ENCODE data around the gene CETN1. TPM values are rescaled to one million over a fixed set of nuclear protein-coding genes. Genes with fewer than 3 reads are reported as not detected.

CETN1 gene
- polyA plus RNA-seq, 1 donor: not detected

- no peak for DNase-seq (ENCODE audit: low read depth)
Measured at GRCh38 chr18:576924-577323, 3.3 kb upstream of the CETN1 start.

DNA sequence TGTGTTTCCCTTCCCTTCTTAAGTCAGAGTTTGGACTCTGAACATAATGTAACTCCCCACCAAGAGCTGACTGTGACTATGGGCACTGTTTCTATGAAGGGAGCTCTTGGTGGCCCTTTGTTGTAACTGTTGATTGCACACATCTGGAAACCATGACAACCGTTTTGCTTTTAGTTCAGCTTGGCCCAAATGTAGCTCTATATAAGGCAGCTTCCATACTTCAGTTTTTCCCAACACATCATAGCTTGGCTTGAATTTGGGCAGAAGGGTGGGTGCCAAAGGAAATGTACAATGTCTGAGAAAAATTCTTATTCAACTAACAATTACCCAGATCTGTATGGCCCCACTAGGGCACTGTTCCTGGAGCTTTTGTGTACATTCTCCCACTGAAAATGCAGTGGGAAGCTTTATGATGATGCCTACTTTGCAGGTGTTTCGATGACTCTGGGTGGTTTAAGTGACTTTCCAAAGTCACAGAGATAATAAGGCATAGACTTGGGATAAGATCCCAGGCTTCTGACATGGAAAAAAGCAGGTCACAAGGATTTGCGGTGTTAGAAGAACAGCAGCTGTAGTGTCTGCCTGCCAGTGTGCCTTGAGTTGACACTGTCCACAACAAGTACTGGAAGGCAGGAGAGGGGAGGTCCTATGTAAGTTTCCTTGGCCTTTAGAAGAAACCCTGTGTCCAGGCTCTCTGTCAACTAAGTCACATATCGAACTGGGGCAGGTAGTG, 2.4 kb upstream of the CETN1 start:
- DNase-seq (ENCODE audit: low read depth): peak; percentile 94

GRCh38 chr18:579238-579637, 942 bp upstream of the CETN1 start:
- no peak for DNase-seq (ENCODE audit: low read depth)

DNA sequence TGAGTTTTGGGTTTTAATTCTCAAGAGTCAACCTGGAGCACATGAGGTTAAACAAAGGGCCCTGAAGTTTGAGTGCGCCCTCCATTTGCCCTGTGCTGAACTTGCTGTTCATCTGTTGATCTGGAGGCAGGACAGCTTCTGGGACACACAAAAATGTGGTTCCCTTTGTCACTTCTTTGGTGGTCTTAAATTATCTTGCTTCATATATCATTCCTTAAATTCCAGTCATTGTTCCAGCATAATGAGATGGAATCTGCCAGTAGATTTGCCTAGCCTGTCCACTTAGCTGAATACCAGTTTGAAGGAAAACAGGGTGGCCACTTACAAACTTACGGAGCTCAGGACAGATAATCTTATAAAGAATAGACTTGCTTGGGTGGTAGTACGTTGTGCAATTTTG, 916 bp downstream of the CETN1 start:
- DNase-seq (ENCODE audit: low read depth): no peak

DNA sequence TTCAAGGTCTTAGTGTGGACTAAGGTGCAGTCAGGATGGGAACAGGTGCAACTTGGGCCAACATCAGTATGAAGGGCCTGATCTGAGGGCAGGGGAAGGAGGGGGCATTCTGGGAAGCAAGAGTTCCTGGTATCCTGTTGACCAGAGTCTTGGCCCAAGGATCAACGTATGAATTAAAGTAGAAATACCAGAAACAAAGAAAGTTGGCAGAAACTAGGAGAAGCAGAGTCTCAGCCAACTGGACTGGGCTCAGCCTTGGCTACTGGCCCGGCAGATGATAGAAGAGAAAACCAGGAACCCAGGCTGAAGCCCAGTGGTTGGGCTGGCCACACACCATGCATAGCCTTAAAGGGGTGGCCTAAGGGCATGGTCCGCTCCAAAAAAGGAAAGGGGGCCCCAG, 2.3 kb downstream of the CETN1 start:
- DNase-seq (ENCODE audit: low read depth): no peak

DNA sequence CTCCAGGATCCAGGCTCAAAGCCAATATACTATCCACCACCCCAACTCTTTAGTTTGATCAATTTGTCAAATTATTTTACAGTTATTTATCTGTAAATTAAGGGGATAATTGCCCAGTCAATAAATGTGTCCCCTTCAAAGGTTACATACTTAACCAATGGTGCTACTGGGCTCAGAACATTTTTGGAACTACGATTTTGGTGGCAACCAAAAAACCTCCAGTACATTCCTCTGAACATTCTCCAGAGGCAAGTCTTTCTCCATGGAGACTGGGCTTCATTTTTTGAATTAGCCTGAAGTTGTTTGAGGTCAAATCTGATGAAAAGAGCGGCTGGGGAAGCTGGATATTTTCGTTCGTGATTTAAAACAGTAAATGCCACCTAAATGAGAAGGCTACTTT, 14.9 kb downstream of the CETN1 start:
- no peak for DNase-seq (ENCODE audit: low read depth)

DNA sequence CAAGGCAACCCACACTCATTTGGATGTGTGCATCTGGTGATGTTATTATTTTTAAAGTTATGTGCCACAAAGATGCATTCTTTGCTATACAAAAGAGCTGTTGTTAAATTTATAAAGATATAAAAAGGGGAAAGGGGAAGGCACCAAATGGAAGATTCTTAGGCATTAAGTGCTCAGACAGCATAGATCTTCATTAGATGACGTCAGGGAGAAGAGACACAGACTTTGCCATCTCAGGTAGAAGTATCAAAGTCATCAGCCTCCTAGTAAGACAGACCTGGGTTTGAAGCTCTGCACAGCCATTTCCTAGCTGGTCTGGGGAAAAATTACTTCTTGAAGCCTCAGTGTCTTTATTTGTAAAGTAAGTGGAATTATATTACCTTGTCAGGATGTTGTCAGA, 15.4 kb downstream of the CETN1 start:
- no peak for DNase-seq (ENCODE audit: low read depth)

DNA sequence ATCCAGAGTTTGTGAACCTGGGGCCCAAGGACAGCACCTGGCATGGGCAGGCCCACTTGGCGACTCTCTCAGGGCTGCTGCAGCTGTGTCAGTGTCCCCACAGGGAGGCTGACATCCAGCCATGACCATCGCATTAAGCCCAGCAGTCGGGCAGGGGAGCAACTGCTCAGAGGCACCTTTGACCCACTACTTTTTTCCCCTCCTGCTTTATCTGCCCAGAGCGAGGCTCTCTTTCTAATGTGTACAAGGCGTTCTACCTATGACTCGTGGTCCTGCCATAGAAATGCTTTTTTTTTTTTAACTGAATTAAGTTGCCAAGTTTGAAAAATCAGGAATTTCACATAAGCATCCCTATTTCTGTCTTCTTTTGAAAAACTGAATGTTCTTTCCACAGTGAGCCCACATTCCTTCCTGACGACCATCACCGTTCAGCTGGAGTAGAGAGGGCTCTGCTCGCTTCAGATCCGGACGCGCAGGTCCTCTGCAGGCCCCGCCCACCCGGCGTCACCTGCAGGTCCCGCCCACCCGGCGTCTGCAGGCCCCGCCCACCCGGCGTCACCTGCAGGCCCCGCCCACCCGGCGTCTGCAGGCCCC, 16.2 kb downstream of the CETN1 start:
- no peak for DNase-seq (ENCODE audit: low read depth)

- DNase-seq (ENCODE audit: low read depth): no peak
Measured at GRCh38 chr18:598124-598589, 18.0 kb downstream of the CETN1 start.

GRCh38 chr18:600107-600506, 19.9 kb downstream of the CETN1 start:
- no peak for DNase-seq (ENCODE audit: low read depth)

DNA sequence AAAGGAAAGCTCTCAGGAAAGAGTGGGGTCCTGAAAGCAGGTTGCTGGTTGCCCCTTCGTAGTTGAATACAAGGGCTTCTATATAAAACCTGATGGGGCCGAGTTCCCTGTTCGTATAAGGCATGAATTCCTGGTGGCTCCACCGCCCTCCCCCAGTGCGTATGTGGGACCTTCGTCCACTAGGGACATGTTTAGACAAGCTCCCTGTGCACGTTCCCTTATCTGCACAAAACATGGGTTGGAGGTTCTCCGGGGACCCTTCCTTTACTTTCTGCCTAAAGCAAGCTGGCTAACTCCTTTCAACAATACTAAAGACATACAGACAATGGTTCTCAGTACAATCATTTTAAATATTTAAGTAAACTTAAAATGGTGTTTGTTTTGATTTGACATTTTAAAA, 24.6 kb downstream of the CETN1 start:
- DNase-seq (ENCODE audit: low read depth): no peak

GRCh38 chr18:607930-608329, 27.8 kb downstream of the CETN1 start:
- DNase-seq (ENCODE audit: low read depth): no peak

DNA sequence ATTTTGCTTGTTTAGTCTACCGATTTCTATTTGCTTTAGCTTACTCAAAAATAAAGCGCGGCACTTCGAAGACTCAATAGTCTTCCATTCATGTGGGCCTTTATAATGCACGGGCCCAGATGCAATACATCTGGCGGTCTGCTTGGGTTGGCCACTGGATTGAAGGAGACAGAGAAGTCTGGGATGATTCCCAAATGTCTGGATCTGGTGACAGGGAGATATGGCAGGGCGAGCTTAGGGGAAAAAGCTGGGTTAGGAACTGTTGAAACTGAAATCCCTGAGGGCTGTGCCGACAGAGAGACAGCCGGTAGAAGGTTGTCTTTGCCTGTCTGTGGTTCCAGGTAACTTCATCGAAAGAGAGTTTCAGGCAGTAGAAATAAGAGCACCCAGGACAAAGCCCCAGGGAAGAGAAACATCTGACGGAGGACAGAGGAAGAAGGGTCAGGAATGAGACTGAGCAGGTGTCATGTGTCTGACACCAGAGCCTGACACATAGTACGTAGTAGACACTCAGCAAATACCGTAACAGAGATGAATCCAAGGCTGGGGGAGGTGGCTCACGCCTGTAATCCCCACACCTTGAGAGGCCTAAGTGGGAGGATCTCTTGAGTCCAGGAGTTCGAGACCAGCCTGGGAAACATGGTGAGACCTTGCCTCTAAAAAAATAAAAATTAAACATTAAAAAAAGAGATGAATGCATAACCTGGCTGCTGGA, 30.2 kb downstream of the CETN1 start:
- DNase-seq (ENCODE audit: low read depth): no peak

DNA sequence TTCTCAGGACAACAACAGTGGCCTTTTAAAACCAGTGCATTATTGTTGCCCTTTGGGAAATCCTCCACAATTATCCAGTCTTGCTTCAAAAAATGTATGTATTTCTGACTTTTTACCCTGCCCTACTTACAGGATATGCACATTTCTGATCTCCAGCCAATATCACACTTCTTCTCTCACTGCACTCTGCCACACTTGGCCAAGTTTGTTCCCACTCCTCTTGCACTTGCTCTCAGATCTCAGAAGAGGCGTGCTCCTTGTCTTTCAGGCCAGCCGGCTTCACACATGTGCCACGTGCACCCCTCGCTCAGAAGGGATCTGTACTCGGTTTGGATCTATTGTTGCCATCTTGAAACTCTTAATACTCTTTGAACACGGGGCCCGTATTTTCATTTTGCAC, 32.0 kb downstream of the CETN1 start:
- DNase-seq (ENCODE audit: low read depth): no peak

- no peak for DNase-seq (ENCODE audit: low read depth)
Measured at GRCh38 chr18:614193-614592, 34.0 kb downstream of the CETN1 start.

DNA sequence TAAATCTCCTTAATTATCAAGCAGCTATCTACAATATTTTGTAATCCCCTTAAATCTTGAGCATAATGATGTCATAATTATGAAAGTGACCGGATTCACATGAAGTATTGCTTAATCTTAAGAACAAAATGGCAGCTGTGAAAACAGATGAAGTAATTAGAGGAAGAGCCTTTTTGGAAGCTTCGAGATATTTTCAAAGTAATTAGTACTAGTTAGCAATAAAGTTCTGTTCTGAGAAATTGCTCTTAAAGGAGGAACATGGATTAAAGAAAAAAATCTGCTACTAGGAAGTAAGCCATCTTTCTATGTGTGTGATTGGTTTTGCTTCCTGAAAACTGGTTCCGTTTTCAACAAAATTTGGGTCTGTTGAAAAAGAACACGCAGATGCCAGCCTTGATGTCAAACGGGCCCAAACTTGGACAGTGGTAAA, 34.9 kb downstream of the CETN1 start:
- DNase-seq (ENCODE audit: low read depth): no peak

- no peak for DNase-seq (ENCODE audit: low read depth)
Measured at GRCh38 chr18:615773-616172, 35.6 kb downstream of the CETN1 start.

- no peak for DNase-seq (ENCODE audit: low read depth)
Measured at GRCh38 chr18:616380-616995, 36.3 kb downstream of the CETN1 start.

GRCh38 chr18:617970-618504, 37.9 kb downstream of the CETN1 start:
- no peak for DNase-seq (ENCODE audit: low read depth)

GRCh38 chr18:618618-619017, 38.4 kb downstream of the CETN1 start:
- no peak for DNase-seq (ENCODE audit: low read depth)

GRCh38 chr18:621291-622043, 41.3 kb downstream of the CETN1 start:
- no peak for DNase-seq (ENCODE audit: low read depth)
